Measurements from ENCODE around the gene CACNG7. TPM values are rescaled to one million over a fixed set of nuclear protein-coding genes. Genes with fewer than 3 reads are reported as not detected.

CACNG7 gene
- total RNA-seq, 1 experiment from 2014 or later = 22.7 TPM

- H3K27ac Mint-ChIP-seq = peak overlapping the region; percentile 38 to 94 (median 88); a peak in 3 of 7 replicates
- H3K36me3 Mint-ChIP-seq (ENCODE audit: insufficient read depth in 1 of 3, low read depth in 3 of 3) = peaks cover 10 to 14% (median 13%) of the 10 kb centered on the region in 3 experiments; a peak in 6 of 7 replicates
- Histone ChIP-seq H3K9ac (ENCODE audit: extremely low read depth, insufficient read length, low read length) (no peak overlapping the region), H3K18ac (ENCODE audit: insufficient read length, low read depth, low read length) (no peak overlapping the region), H4K91ac (ENCODE audit: insufficient read length, low read depth, low read length) (no peak overlapping the region), H4K8ac (replicated peaks; ENCODE audit: insufficient read length, low read depth, low read length) (no peak overlapping the region), H3K56ac (ENCODE audit: insufficient read length, low read depth, low read length) (no peak overlapping the region), H3K27me3 (ENCODE audit: insufficient read depth, low read length) (no peaks in the 10 kb centered on the region), H3K79me2 (ENCODE audit: insufficient read depth, low read length) (no peaks in the 10 kb centered on the region), H3K9me3 (ENCODE audit: control insufficient read depth, low read depth, low read length) (no peaks in the 10 kb centered on the region), H2BK120ac (ENCODE audit: low read depth, low read length, poor library complexity, severe bottlenecking) (no peak overlapping the region), H3T11ph (ENCODE audit: low read length) (no peak overlapping the region), H4K5ac (ENCODE audit: insufficient read length, low read depth, low read length) (no peak overlapping the region), H2BK5ac (ENCODE audit: insufficient read length, low read length) (no peak overlapping the region), H2BK20ac (ENCODE audit: low read depth, low read length, poor library complexity, severe bottlenecking) (no peak overlapping the region), H3K23me2 (ENCODE audit: insufficient read length, low read depth, low read length, poor library complexity, severe bottlenecking) (peaks cover 6% of the 10 kb centered on the region), H4K20me1 (ENCODE audit: control insufficient read depth, insufficient read depth, insufficient read length) (no peaks in the 10 kb centered on the region), H3K14ac (ENCODE audit: insufficient read depth, low read length) (no peak overlapping the region), H2BK12ac (ENCODE audit: insufficient read length, low read depth, low read length) (no peak overlapping the region), H3K27ac (ENCODE audit: insufficient read length, low read depth, low read length) (no peak overlapping the region), H2AFZ (ENCODE audit: low read length) (no peak overlapping the region), H3K4ac (ENCODE audit: low read depth, low read length) (no peak overlapping the region), H3K23ac (ENCODE audit: insufficient read length, low read depth, low read length) (no peak overlapping the region), H3K4me1 (ENCODE audit: insufficient read depth, low read length) (0 out of 2 replicates have a peak, but pooled peaks cover 3% of the 10 kb centered on the region), H3K4me2 (ENCODE audit: insufficient read depth, insufficient read length, low read length) (peak overlapping the region; percentile 65), H2AK5ac (ENCODE audit: insufficient read length, low read length) (no peak overlapping the region), H2BK15ac (ENCODE audit: low read depth, low read length) (no peak overlapping the region), H3K79me1 (ENCODE audit: insufficient read depth, low read depth, low read length, poor library complexity, severe bottlenecking) (no peaks in the 10 kb centered on the region)
- H3K27me3 Mint-ChIP-seq (ENCODE audit: low read depth) = peaks cover 15% of the 10 kb centered on the region
- no peaks in the 10 kb centered on the region; a peak in 1 of 5 replicates for H3K9me3 Mint-ChIP-seq
- TF ChIP-seq CTCF (conservative IDR thresholded peaks at IDR 0.05) = no peak
- peaks cover 36 to 45% of the 10 kb centered on the region in 2 experiments for H3K4me1 Mint-ChIP-seq
- peak; percentile 100 for DNase-seq
- H3K4me3 Mint-ChIP-seq = peak overlapping the region; percentile 70 to 84
- no CpG with 5 or more reads among the region's 42 CpGs for WGBS (ENCODE audit: extremely low coverage, insufficient read length, low lambda C conversion rate)
Observed at GRCh38 chr19:53898636-53899341, 10.3 kb upstream of the CACNG7 start.
